Central memory CD8-positive, alpha-beta T cell (primary cell): Measurements from ENCODE around the gene KAT7.

Experiments
- ATAC-seq: fragments of 150-1000 bp; cut with Tn5 transposase; replicated peaks from 2 replicates; pipeline ENCODE4 v1.10.0; 2022; ENCODE audit warnings: mild to moderate bottlenecking, moderate FRiP score, moderate number of reproducible peaks; ENCODE audit not compliant: poor library complexity, severe bottlenecking; ENCODE audit errors: extremely low read depth
- DNase-seq, 2 donors: peaks; one replicate each; pipeline ENCODE4 v3.0.0; 2021; ENCODE audit warnings: low spot score in 2 of 2
- H3K27ac Mint-ChIP-seq: one replicate; pipeline ENCODE4 v1.8.0; 2022; ENCODE audit warnings: low read depth, mild to moderate bottlenecking, moderate library complexity, mixed read lengths
- H3K27me3 Mint-ChIP-seq: one replicate; pipeline ENCODE4 v1.8.0; 2022; ENCODE audit warnings: mixed read lengths
- H3K36me3 Mint-ChIP-seq: one replicate; pipeline ENCODE4 v1.8.0; 2022; ENCODE audit warnings: mild to moderate bottlenecking, moderate library complexity, mixed read lengths; ENCODE audit not compliant: insufficient read depth
- H3K4me1 Mint-ChIP-seq: one replicate; pipeline ENCODE4 v1.8.0; 2022; ENCODE audit warnings: mixed read lengths
- H3K4me3 Mint-ChIP-seq: one replicate; pipeline ENCODE4 v1.8.0; 2022; ENCODE audit warnings: mild to moderate bottlenecking, moderate library complexity, mixed read lengths
- H3K9me3 Mint-ChIP-seq: one replicate; pipeline ENCODE4 v1.8.0; 2022; ENCODE audit warnings: mixed read lengths

Gene KAT7

DNA sequence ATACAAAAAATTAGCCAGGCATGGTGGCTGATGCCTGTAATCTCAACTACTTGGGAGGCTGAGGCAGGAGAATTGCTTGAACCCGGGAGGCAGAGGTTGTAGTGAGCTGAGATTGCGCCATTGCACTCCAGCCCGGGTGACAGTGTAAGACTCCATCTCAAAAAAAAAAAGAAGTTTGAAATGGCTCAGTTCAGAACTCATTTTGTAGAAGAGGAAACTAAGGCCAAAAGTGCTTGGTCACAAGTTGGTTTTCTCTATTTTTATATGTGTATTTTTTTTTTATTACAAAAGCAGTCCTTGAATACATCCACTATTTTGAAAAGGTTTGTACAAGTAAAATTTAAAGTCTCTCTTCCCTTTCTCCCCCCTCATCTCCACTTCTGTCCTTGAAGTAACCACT, 53.9 kb downstream of the KAT7 start:
- Mint-ChIP-seq H3K36me3 (peaks cover 10% of the 10 kb centered on the region), H3K4me1 (peaks cover 40% of the 10 kb centered on the region), H3K27ac (no peak overlapping the region), H3K27me3 (no peaks in the 10 kb centered on the region), H3K9me3 (no peaks in the 10 kb centered on the region), H3K4me3 (no peak overlapping the region)
- no peak for ATAC-seq
- no peak for DNase-seq

DNA sequence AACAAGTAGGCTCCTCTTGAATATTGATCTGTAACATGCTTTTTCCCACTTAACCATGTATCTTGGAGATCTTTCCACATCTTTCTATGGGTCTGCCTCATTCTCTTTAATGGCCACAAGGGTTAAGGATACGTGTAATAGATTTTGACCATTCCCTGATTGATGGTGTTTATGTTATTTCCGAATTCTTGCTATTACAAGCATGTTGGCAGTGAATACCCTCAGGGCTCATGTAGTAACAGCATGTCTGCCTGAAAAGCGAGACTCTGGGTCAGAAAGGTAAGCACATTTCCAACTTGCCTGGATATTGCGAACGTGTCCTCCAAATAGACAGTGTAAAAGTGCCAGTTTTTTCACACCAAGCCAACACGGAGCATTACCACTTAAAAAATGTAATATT, 54.4 kb downstream of the KAT7 start:
- H3K4me3 Mint-ChIP-seq, result no peak overlapping the region
- ATAC-seq (no peak), DNase-seq (no peak)
- no peaks in the 10 kb centered on the region for H3K27me3 Mint-ChIP-seq
- peaks cover 35% of the 10 kb centered on the region for H3K4me1 Mint-ChIP-seq
- no peak overlapping the region for H3K27ac Mint-ChIP-seq
- peaks cover 7% of the 10 kb centered on the region for H3K36me3 Mint-ChIP-seq
- H3K9me3 Mint-ChIP-seq, result no peaks in the 10 kb centered on the region

DNA sequence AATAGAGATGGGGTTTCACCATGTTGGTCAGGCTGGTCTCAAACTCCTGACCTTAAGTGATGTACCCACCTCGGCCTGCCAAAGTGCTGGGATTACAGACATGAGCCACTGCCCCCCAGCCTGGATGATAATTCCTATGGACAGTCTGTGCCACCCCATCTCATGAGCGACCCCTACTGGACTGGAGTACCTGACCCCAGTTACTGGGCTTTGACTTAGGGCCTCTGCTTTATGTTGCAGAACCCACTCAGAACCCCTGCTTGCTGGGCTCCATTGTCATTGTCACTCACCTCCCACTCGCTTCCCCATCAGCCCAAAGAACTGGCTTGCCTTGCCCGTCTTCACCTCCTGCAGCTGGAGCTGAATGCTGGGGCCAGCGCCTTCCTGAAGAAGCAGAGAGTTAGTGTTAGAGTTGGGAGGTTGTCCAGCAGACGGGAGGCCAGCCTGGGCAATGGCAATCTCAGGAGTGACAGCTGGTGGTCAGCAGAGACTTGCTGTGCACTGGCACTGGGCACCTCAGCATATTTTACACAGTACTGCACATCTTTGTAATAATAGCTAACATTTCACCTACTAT, 55.4 kb downstream of the KAT7 start:
- no peak for DNase-seq
- no peak for ATAC-seq
- Mint-ChIP-seq H3K4me1 (peaks cover 28% of the 10 kb centered on the region), H3K36me3 (peaks cover 7% of the 10 kb centered on the region), H3K27ac (no peak overlapping the region), H3K27me3 (no peaks in the 10 kb centered on the region), H3K4me3 (no peak overlapping the region), H3K9me3 (no peaks in the 10 kb centered on the region)

DNA sequence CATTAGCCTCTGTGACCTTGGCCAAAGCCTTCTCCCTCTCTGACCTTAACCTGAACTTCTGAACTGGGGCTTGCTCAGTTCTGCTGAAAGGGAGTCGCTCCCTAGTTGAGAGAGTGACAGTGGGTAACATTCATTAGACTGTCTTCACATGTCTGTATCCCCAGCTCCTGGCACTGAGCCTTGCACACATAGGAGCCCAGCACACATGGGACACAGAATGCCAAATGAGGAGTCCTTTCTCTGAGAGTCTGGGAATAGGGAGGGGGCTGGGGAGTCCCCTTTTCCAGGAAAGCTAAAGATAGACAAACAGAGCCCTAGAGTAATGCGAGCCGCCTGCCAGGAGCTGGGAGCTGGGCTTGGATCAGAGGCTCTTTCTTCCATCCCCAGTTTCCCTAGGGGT, 56.8 kb downstream of the KAT7 start:
- ATAC-seq, result no peak
- no peak overlapping the region for H3K4me3 Mint-ChIP-seq
- DNase-seq, result no peak
- H3K4me1 Mint-ChIP-seq, result peaks cover 16% of the 10 kb centered on the region
- H3K27me3 Mint-ChIP-seq, result no peaks in the 10 kb centered on the region
- H3K9me3 Mint-ChIP-seq, result no peaks in the 10 kb centered on the region
- peaks cover 5% of the 10 kb centered on the region for H3K36me3 Mint-ChIP-seq
- H3K27ac Mint-ChIP-seq, result no peak overlapping the region

DNA sequence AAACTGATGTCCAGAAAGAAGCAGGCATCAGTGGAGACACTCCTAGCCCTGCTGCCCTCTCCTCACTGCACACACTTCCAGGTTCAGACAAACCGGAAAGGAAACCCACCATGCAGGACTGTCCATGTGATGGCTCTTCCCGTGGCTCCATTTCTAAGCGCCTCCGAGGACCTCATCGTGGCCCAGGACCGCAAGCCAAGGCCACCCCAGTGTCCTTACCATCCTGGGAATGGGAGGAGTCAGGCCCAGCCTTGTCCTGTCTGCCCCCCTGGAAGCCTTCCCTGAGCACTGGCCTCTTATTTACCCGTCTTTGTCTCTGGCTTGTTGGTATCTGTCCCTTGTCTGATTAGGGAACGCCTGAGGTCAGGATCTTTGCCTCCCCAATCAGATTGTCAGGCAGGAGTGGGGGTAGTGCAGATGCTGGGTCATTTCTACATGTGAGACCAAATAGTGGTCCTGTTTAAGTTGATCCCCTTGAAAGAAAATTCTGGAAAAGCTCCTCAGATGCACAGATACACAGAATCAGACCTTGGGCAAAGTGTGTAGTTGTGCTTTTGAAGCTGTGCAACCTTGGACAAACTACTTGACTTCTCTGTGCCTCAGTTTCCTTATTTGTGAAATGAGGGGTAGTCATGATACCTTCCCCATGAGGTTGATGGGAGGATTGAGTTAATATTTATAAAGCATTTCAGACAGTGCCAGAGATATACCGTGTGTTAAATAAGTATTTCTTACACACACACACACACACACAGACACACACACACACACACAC, 58.6 kb downstream of the KAT7 start:
- H3K9me3 Mint-ChIP-seq, result no peaks in the 10 kb centered on the region
- ATAC-seq (no peak), DNase-seq (no peak)
- H3K27me3 Mint-ChIP-seq, result no peaks in the 10 kb centered on the region
- peaks cover 10% of the 10 kb centered on the region for H3K36me3 Mint-ChIP-seq
- H3K27ac Mint-ChIP-seq, result no peak overlapping the region
- peaks cover 33% of the 10 kb centered on the region for H3K4me1 Mint-ChIP-seq
- H3K4me3 Mint-ChIP-seq, result no peak overlapping the region

DNA sequence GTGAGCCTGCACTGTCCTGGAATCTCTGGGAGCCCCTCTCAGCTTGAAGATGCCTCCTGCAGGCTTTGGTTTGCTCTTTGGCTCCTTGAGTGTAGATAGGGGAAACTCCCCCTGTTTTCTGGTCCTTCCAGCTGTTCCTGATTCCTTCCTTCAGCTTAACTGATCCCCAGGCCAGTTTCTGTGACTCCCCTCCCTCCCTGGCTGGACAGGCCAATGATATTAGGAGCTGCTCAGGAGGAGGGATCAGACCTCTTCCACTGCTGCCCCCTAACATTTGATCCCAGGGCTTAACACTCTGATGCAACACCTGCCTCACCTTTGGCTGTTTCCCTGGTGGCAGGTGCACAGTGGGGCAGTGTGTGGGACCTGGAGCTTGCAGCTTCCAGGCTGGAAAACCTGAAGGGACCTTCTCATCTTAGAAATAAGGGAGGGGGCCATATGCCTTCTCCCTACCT, 59.6 kb downstream of the KAT7 start, which contains the start of gene TAC4:
TSS of gene TAC4 (minus strand) at position 51 of the 455 bp plus-strand sequence. CDS start 52 bp downstream, outside the sequence.
- H3K27me3 Mint-ChIP-seq, result no peaks in the 10 kb centered on the region
- no peaks in the 10 kb centered on the region for H3K9me3 Mint-ChIP-seq
- no peak within 1 kb of the TSS for H3K4me3 Mint-ChIP-seq
- H3K27ac Mint-ChIP-seq, result no peak within 1 kb of the TSS
- ATAC-seq (no peak), DNase-seq (no peak)
- H3K36me3 Mint-ChIP-seq, result peaks cover 15% of the 10 kb centered on the region
- peaks cover 37% of the 10 kb centered on the region for H3K4me1 Mint-ChIP-seq

DNA sequence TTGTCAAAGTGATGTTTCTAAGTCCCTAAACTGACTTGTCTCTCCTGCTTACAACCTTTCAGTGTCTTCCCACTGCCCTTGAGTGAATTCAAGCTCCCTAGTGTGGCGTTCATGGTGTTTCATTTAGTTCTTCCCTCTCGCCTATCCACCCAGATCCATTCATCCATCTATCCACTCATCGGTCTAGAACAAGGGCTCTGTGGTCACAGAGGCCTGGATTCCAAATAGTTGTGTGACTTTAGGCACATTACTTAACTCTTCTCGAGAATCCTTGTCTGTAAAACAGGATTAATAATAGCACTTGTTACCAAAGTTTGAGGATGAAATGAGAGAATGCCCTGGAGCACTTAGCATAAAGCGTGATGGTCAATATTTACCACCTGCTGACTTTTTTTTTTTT, 60.3 kb downstream of the KAT7 start:
- ATAC-seq (no peak), DNase-seq (no peak)
- no peak overlapping the region for H3K4me3 Mint-ChIP-seq
- H3K27ac Mint-ChIP-seq, result no peak overlapping the region
- H3K36me3 Mint-ChIP-seq, result peaks cover 15% of the 10 kb centered on the region
- H3K4me1 Mint-ChIP-seq, result peaks cover 36% of the 10 kb centered on the region
- H3K27me3 Mint-ChIP-seq, result no peaks in the 10 kb centered on the region
- H3K9me3 Mint-ChIP-seq, result no peaks in the 10 kb centered on the region

DNA sequence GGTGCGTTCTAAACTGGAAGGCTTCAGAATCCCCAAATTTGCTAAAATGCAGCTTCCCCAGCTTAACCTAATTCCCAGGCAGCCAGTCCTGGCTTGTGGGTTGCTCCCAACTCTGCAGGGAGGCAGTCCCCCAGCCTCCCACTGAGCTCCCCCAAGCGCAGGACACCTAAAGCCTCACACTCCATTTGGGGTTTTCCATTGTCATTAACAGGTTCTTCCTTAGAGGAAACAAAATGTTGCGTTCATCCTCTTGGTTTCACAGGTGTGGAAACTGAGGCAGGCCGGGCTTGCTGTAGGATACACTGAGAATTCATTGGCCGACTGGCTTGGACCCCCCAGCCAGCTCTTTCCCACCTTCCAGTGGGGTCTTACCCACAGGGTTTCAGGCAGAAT, 61.7 kb downstream of the KAT7 start:
- Mint-ChIP-seq H3K27ac (peak overlapping the region; percentile 83), H3K4me3 (peak overlapping the region; percentile 92), H3K9me3 (no peaks in the 10 kb centered on the region), H3K36me3 (peaks cover 14% of the 10 kb centered on the region), H3K4me1 (peaks cover 26% of the 10 kb centered on the region), H3K27me3 (no peaks in the 10 kb centered on the region)
- DNase-seq, result no peak
- ATAC-seq, result no peak

DNA sequence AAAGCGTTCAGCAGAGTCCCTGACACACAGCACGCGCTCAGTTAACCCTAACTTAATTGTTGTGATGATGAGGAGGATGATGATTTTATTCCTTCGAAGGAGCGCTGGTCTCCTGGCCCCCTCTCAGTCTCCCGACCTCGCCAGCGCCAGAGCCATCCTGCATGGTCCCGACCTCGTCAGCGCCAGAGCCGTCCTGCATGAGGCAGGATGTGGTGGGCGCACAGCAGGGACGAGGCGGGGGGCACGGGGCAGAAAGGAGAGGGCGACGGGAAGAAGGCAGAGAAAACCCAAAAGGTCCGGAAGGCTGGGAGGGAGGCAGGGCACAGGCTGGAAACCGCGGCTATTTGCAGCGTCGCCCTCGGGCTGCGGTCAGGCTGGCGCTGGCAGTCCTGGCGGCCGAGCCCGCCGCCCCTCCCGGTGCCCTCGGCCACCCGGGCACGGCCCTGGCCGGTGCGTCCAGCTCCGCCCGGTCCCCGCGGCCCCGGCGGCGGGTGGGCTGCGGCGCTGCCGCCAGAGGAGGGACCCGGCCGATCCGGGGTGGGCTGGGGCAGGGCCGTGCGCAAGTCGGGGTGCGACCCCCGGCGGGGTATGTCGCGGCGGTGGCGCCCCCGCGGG, 62.4 kb downstream of the KAT7 start:
- peaks cover 14% of the 10 kb centered on the region for H3K36me3 Mint-ChIP-seq
- DNase-seq (no peak), ATAC-seq (peak; percentile 10)
- H3K4me1 Mint-ChIP-seq, result peaks cover 26% of the 10 kb centered on the region
- H3K4me3 Mint-ChIP-seq, result peak overlapping the region; percentile 92
- no peaks in the 10 kb centered on the region for H3K9me3 Mint-ChIP-seq
- no peaks in the 10 kb centered on the region for H3K27me3 Mint-ChIP-seq
- peak overlapping the region; percentile 83 for H3K27ac Mint-ChIP-seq

DNA sequence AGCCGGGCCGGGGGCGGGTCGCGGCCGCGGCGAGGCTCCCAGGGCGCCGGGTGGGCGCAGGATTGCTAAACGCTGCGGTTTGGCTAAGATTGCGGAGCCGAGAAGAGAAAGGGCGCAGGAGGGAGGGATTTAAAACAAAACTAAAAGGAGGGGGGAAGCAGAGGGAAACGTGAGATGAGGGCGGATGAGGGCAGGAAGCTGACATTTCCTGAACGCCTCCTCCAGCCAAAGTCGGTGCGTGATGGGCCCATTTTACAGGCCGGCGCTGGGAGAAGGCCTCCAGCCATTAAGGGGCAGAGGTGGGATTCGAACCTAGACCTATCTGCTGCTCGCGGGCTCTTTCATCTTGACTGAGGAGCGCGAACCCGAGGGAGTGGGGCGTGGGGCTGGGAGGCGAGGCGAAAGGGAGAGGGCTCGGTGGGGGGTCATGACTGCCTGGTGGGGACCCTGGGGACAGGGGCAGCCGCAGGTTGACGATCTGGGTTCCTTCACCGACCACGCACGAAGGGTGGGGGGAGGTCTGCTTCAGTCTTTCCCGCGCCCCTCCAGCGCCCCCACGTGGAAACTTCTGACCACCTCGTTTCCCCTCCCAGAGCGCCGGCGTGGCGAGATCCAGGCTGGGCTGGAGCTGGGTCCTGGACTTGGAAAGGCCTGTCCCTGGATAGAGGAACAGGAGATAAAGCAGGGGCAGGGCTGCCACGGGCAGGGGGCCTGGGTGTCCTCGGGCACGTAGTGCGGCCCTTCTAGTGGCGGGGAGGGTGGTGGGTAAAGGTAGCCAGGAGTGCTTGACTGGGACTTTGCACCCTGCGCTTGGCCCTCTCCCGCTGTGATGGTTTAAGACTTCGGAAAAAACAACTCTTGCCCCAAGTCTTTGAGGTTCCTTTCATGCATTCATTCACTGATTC, 63.2 kb downstream of the KAT7 start:
- H3K27me3 Mint-ChIP-seq, result no peaks in the 10 kb centered on the region
- DNase-seq (peak; percentile 48 to 51), ATAC-seq (peak; percentile 89)
- peaks cover 27% of the 10 kb centered on the region for H3K4me1 Mint-ChIP-seq
- peaks cover 16% of the 10 kb centered on the region for H3K36me3 Mint-ChIP-seq
- H3K27ac Mint-ChIP-seq, result peak overlapping the region; percentile 83
- H3K9me3 Mint-ChIP-seq, result no peaks in the 10 kb centered on the region
- peak overlapping the region; percentile 92 for H3K4me3 Mint-ChIP-seq

DNA sequence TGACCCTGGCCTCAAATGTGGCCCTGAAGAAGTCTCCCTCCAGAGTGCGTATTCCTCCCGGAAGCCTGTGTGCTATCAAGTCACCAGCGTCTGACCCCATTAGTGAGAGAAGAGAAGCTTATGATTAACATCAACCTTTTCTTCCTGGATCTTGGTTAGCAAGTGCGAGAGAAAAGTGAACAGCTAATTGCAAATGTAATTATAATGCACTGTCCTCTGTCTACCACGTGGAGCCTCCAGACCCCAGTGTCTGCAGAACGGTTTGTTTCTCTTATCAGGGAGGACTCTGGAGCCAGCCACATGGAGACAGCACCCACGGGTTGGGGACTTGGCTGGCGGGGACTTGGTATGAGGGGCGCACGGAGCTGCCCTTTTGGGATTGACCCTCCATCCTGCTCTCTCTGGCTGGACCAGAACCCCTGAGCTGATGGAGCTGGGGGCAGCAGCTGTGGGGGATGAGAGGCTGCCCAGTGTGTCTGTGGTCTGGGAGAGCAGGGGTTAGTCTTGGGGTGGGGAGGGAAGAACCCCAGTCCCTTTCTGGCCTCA, 65.1 kb downstream of the KAT7 start:
- H3K4me3 Mint-ChIP-seq, result no peak overlapping the region
- peaks cover 27% of the 10 kb centered on the region for H3K4me1 Mint-ChIP-seq
- DNase-seq (no peak), ATAC-seq (no peak)
- H3K27me3 Mint-ChIP-seq, result no peaks in the 10 kb centered on the region
- no peaks in the 10 kb centered on the region for H3K9me3 Mint-ChIP-seq
- no peak overlapping the region for H3K27ac Mint-ChIP-seq
- H3K36me3 Mint-ChIP-seq, result peaks cover 14% of the 10 kb centered on the region

DNA sequence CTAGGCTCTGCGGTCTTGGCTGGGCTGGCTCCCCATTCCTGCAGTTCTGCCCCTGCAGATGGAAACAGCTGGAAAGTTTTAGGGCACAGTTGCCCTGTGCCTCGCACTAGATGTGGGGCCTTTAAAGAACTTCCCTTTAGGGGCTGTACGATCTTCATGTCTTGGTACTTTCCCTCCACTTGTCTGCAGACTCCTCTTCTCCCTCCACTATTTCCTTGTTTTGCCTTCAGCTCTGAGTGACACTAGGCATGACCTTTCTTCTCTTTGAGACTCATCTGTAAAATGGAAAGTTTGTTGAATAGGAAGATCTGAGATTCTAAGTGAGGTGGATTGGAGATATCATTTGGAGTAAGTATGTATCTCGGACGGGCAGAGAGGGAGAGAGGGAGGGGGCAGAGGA, 65.6 kb downstream of the KAT7 start:
- Mint-ChIP-seq H3K4me3 (no peak overlapping the region), H3K9me3 (no peaks in the 10 kb centered on the region), H3K27ac (no peak overlapping the region), H3K27me3 (no peaks in the 10 kb centered on the region), H3K36me3 (peaks cover 14% of the 10 kb centered on the region), H3K4me1 (peaks cover 27% of the 10 kb centered on the region)
- ATAC-seq (no peak), DNase-seq (no peak)
